Activated effector memory CD4-positive, alpha-beta T cell treated with Interleukin-2 at 50 U/mL for 16 hours (primary cell): ENCODE data around the gene HCK.

ENCODE experiments used
- DNase-seq: peaks from one replicate; pipeline ENCODE4 v3.0.0-alpha.2; 2020

HCK gene

GRCh38 chr20:32052090-32052777 is at the start of gene HCK:
TSS of gene HCK (plus strand) at chr20:32052242.
- no peak for DNase-seq

GRCh38 chr20:32003325-32003724 is 48.7 kb upstream of the HCK start:
- no peak for DNase-seq

GRCh38 chr20:32004963-32005362 is 47.1 kb upstream of the HCK start:
- DNase-seq: no peak

GRCh38 chr20:32006053-32006452 is 46.0 kb upstream of the HCK start:
- no peak for DNase-seq

- DNase-seq: no peak
These were observed 44.9 kb upstream of the HCK start for GRCh38 chr20:32006841-32007786.

- DNase-seq: no peak
These were observed 44.0 kb upstream of the HCK start for GRCh38 chr20:32007787-32008616.

- DNase-seq: no peak
These were observed 42.5 kb upstream of the HCK start for GRCh38 chr20:32009564-32009963.

- no peak for DNase-seq
These were observed 41.9 kb upstream of the HCK start, which contains the start of gene CCM2L for GRCh38 chr20:32010101-32010500. TSS of gene CCM2L (plus strand) at chr20:32010438. CDS start at chr20:32010455, 17 bp downstream.

GRCh38 chr20:32010666-32011065 is 41.4 kb upstream of the HCK start:
- no peak for DNase-seq

GRCh38 chr20:32012159-32012688 is 39.8 kb upstream of the HCK start:
- DNase-seq: no peak

GRCh38 chr20:32013326-32013725 is 38.7 kb upstream of the HCK start:
- no peak for DNase-seq

- peak; percentile 43 for DNase-seq
These were observed 34.3 kb upstream of the HCK start for GRCh38 chr20:32017711-32018251.

- peak; percentile 26 for DNase-seq
These were observed 33.5 kb upstream of the HCK start for GRCh38 chr20:32018269-32019155.

- DNase-seq: no peak
These were observed 32.9 kb upstream of the HCK start for GRCh38 chr20:32019156-32019510.

- no peak for DNase-seq
These were observed 32.2 kb upstream of the HCK start for GRCh38 chr20:32019563-32020463.

- DNase-seq: no peak
These were observed 31.0 kb upstream of the HCK start for GRCh38 chr20:32021091-32021490.

- DNase-seq: no peak
These were observed 27.3 kb upstream of the HCK start for GRCh38 chr20:32024683-32025295.

GRCh38 chr20:32027643-32028042 is 24.4 kb upstream of the HCK start:
- no peak for DNase-seq

GRCh38 chr20:32028647-32029372 is 23.2 kb upstream of the HCK start:
- no peak for DNase-seq
